Hepatocyte (in vitro differentiated cells): Measurements from ENCODE around the gene LSS.

Experiments
- CTCF ChIP-seq: fragments of 200-600 bp; sonication (generic); IDR thresholded peaks from 2 replicates; pipeline ENCODE4 v1.5.1; 2016; ENCODE audit warnings: antibody characterized with exemption, mild to moderate bottlenecking; ENCODE audit not compliant: poor library complexity
- EZH2 ChIP-seq: fragments of 200-600 bp; sonication (generic); IDR thresholded peaks from 2 replicates; pipeline ENCODE4 v1.6.1; 2016; ENCODE audit warnings: antibody characterized with exemption, mild to moderate bottlenecking, borderline replicate concordance

- no peak for TF ChIP-seq EZH2
- no peak for TF ChIP-seq CTCF
These were observed 31.8 kb downstream of the LSS start for GRCh38 chr21:46196733-46197132.
